Activated T-helper 1 cell treated with anti-CD3 and anti-CD28 coated beads, Interleukin-12 subunit alpha, Interleukin-12 subunit beta, Interleukin-2, Interleukin-4 antibody, amounts not matched to agents 30 ng/mL and 10 ng/mL and 1 ng/mL, durations not matched to agents 14 hours and 24 hours and 36 hours (primary cell): ENCODE measurements around the gene BAG1. TPM values are rescaled to one million over a fixed set of nuclear protein-coding genes. Genes with fewer than 3 reads are reported as not detected.

ENCODE experiments used
- DNase-seq: peaks from one replicate; pipeline ENCODE4 v3.0.0; 2021; ENCODE audit warnings: low spot score
- H3K27ac Mint-ChIP-seq: one replicate; pipeline ENCODE4 v1.8.0; 2021; ENCODE audit warnings: mild to moderate bottlenecking, mixed read lengths
- H3K27me3 Mint-ChIP-seq: one replicate; pipeline ENCODE4 v1.8.0; 2022; ENCODE audit warnings: mild to moderate bottlenecking, moderate library complexity, mixed read lengths; ENCODE audit not compliant: insufficient read depth
- H3K36me3 Mint-ChIP-seq: one replicate; pipeline ENCODE4 v1.8.0; 2021; ENCODE audit warnings: low read depth, mixed read lengths
- H3K4me1 Mint-ChIP-seq: one replicate; pipeline ENCODE4 v1.8.0; 2021; ENCODE audit warnings: low read depth, mixed read lengths
- H3K4me3 Mint-ChIP-seq: one replicate; pipeline ENCODE4 v1.8.0; 2021; ENCODE audit warnings: mild to moderate bottlenecking, moderate library complexity, mixed read lengths
- H3K9me3 Mint-ChIP-seq: one replicate; pipeline ENCODE4 v1.8.0; 2021; ENCODE audit warnings: mixed read lengths
- intact Hi-C: fragments of 100-400 bp; cut with micrococcal nuclease; formaldehyde crosslinking; loops from one replicate; pipeline ENCODE4 v1.15.1; 2024
- total RNA-seq: library from RNA; stranded (reverse); gene quantifications from 2 replicates; pipeline ENCODE4 v1.2.3, GENCODE V29; 2022

BAG1 gene
- total RNA-seq, 1 donor from 2014 or later, result 78.2 TPM

DNA sequence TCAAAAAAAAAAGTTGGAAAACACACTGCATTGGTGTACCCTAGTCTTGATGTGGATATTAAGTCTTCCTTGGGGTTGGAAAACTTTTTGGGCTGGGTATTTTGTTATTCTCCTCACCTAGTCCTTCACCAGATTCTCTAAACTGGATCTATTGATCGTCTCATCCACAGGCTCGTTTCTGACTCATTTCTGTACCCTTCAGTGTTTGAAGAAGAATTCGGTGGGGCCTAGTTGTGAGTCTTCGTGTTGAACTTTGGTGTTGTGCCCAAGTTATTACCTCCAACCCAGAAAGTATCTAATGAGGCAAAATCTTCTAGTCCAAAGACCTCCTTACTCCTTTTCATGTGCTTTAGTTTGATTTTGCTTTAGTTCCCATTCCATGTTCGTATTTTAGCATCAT lies 27.4 kb upstream of the BAG1 start:
- Mint-ChIP-seq H3K4me1 (peaks cover 66% of the 10 kb centered on the region), H3K27me3 (no peaks in the 10 kb centered on the region), H3K9me3 (no peaks in the 10 kb centered on the region), H3K36me3 (peaks cover 33% of the 10 kb centered on the region), H3K27ac (peak overlapping the region; percentile 100), H3K4me3 (peak overlapping the region; percentile 93)
- intact Hi-C loops, result loop anchor here (2.0 to 5.0 kb wide), 2 partner anchors 525 to 757 kb away; partner anchors contain the start of genes UBAP2 and UBE2R2
- no peak for DNase-seq

DNA sequence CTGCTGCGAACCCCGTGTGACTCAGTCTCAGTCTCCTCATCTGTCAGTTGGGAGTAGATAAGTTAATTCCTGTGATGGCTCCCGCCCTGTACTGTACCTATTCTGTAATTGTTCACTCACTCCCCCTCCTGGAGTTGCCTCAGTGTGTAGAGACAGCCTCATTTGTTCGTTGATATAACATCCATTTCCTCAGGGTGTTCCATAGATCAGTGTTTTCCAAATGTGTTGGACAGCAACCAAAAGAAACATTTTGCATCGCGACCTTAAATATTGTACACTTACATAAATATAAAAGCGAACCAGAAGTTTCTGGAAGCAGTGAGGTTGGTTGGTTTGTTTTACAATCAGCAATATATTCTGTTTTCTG lies 26.5 kb upstream of the BAG1 start:
- Mint-ChIP-seq H3K4me3 (peak overlapping the region; percentile 93), H3K27ac (peak overlapping the region; percentile 100), H3K4me1 (peaks cover 59% of the 10 kb centered on the region), H3K9me3 (no peaks in the 10 kb centered on the region), H3K36me3 (peaks cover 28% of the 10 kb centered on the region), H3K27me3 (no peaks in the 10 kb centered on the region)
- no peak for DNase-seq
- intact Hi-C loops, result loop anchor here (2.0 to 5.0 kb wide), 2 partner anchors 526 to 758 kb away; partner anchors contain the start of genes UBAP2 and UBE2R2

DNA sequence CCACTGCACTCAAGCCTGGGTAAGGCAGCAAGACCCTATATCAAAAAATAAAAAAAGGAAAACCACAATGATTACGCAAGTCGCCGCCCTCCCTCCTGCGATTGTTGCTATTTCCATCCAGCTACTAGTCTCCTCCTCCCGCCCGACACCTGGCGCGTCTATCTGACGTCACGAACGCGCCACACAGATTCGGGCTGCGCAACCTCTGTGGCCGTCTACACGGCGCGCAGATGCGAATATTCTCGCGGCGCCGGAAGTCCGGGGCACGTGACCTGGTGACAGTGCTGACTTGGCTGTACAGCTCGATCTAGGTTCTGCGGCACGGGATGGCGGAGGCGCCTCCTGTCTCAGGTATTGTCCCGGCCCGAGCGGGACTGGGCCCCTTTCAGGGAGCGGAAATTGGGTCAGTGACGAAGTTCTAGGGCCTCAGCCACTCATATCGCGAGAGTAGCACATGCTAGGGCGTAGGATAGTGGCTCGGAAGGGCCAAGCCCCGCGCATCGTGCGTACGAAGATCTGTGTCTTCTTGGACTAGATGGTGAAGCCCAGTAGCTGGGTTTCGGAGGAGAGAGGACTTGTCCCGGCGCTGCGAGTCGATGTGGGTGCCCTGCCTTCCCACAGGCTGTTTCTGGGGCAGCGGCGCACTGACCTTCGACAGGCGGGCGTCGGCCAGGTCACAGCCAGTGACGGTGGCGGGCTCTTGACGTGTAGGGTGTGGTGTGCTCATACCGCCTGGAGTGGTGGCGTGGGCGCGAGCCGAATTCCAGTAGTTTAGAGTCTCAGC lies 25.9 kb upstream of the BAG1 start, which contains the start of gene NFX1:
NFX1 (plus strand) TSS at position 270 of the 784 bp plus-strand sequence; CDS start at position 327, 57 bp downstream.
- Mint-ChIP-seq H3K4me3 (peak within 1 kb of the TSS; percentile 93), H3K36me3 (peaks cover 25% of the 10 kb centered on the region), H3K27ac (peak within 1 kb of the TSS; percentile 100), H3K27me3 (no peaks in the 10 kb centered on the region), H3K9me3 (no peaks in the 10 kb centered on the region), H3K4me1 (peaks cover 54% of the 10 kb centered on the region)
- peak; percentile 98 for DNase-seq
- intact Hi-C loops, result loop anchor here (1.0 to 5.0 kb wide), 12 partner anchors 16 to 758 kb away; partner anchors contain the start of genes APTX, B4GALT1, BAG1 and DNAJA1

GRCh38 chr9:33289936-33290246 lies 25.4 kb upstream of the BAG1 start:
- intact Hi-C loops, result loop anchor here (1.0 to 5.0 kb wide), 12 partner anchors 16 to 759 kb away; partner anchors contain the start of genes APTX, B4GALT1, BAG1 and DNAJA1
- Mint-ChIP-seq H3K36me3 (peaks cover 25% of the 10 kb centered on the region), H3K9me3 (no peaks in the 10 kb centered on the region), H3K27ac (peak overlapping the region; percentile 100), H3K4me3 (peak overlapping the region; percentile 93), H3K27me3 (no peaks in the 10 kb centered on the region), H3K4me1 (peaks cover 50% of the 10 kb centered on the region)
- DNase-seq, result no peak

DNA sequence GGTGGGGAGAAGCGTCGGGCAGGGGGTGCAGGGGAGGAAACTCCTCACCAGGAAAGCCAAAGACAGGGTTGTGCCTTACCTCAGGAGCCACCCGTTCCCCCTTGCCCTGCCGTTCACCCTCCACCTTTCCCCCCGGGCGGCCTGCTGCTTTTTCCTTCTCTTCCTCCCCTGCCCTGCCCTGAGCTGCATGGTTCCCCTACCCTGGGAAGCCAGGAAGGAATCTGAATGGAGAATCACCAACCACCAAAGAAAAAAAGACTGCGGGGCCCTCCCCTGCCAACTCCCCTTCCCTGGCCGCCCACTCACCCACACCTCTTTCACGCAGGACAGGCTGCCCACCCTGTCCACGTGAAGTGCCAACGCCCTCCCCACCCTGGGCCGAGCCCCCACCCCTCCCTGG lies 25.0 kb upstream of the BAG1 start:
- intact Hi-C loops, result no loop called here
- Mint-ChIP-seq H3K4me3 (peak overlapping the region; percentile 93), H3K4me1 (peaks cover 46% of the 10 kb centered on the region), H3K27ac (peak overlapping the region; percentile 100), H3K9me3 (no peaks in the 10 kb centered on the region), H3K36me3 (peaks cover 23% of the 10 kb centered on the region), H3K27me3 (no peaks in the 10 kb centered on the region)
- no peak for DNase-seq

DNA sequence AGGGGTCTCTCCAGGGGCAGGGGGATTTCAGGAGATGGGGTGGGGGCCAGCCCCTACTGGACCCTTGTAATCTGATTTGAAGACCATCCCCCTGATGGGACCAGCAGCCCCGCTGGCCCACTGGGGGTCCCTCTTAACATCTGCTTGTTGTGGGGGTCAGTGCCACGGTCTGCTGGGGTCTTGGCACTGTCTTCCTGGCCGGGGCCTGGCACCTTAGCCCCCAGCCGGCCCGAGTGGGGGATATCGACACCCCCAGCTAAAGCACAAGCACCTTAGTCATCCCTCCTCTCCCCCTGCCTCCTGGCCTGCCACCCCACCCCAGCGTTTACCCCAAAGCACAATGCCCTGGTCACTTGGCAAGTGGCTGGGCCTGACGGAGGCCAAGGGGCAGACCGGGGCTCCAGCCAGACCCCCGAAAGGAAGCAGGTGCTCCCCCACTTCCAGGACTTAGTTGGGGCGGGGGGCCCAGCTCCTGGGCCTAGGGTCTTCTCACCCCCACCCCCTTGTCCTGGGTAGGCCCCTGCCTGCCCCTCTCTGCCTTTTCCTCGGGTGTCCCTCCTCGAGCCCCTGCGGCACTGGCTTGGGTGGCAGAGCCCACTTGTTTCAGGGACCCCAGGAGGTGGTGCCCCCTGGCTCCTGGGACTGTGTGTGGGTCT lies 24.4 kb upstream of the BAG1 start:
- H3K9me3 Mint-ChIP-seq, result no peaks in the 10 kb centered on the region
- H3K36me3 Mint-ChIP-seq, result peaks cover 21% of the 10 kb centered on the region
- DNase-seq, result no peak
- H3K4me3 Mint-ChIP-seq, result no peak overlapping the region
- no peaks in the 10 kb centered on the region for H3K27me3 Mint-ChIP-seq
- H3K4me1 Mint-ChIP-seq, result peaks cover 41% of the 10 kb centered on the region
- H3K27ac Mint-ChIP-seq, result no peak overlapping the region
- intact Hi-C loops, result no loop called here

DNA sequence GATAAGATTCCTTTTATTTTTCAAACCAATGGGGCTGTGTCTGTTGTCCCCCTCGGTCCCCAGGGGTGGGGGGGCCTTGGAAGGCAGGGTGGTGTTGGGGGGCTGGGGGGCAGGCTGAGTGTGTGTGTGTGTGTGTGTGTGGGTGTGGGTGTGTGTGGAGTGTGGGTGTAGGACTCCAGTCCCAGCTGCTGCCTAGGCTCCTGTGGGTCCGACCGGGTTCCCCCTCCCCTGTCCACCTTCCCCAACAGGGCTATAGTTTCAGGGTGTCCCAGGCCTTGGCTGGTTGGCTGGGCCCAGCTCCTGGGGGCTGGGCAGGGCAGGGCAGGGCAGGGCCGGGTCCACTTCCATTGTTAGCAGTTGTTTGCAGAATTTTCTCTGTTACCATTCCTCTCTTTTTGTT lies 23.7 kb upstream of the BAG1 start:
- Mint-ChIP-seq H3K4me3 (no peak overlapping the region), H3K27me3 (no peaks in the 10 kb centered on the region)
- intact Hi-C loops, result no loop called here

DNA sequence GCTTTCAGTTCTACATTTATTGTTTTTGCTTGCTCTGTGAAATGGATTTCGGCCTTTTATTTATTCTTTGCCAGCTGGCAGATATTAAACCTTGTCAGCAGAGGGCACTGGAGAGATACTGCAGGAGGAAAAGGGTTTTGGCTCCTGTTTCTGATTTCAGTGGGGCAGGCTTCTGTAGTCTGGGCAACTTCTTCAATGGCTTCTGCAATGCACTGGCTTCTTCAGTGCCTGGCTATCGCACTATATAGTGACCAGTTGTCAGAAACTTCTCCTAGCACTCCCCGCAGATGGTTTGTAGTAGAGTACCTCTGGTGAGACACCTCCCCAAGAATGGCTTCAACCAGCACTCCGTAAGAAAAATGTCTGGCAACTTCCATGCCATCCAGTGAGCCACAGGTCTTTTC lies 22.6 kb upstream of the BAG1 start:
- Mint-ChIP-seq H3K27ac (peak overlapping the region; percentile 35), H3K4me3 (no peak overlapping the region)

More for the DNA sequence above, 23.7 kb upstream of the BAG1 start:
- peaks cover 22% of the 10 kb centered on the region for H3K36me3 Mint-ChIP-seq
- H3K27ac Mint-ChIP-seq, result peak overlapping the region; percentile 63
- H3K4me1 Mint-ChIP-seq, result peaks cover 35% of the 10 kb centered on the region
- no peaks in the 10 kb centered on the region for H3K9me3 Mint-ChIP-seq
- DNase-seq, result no peak

GRCh38 chr9:33285502-33285901 lies 21.0 kb upstream of the BAG1 start:
- H3K27me3 Mint-ChIP-seq, result no peaks in the 10 kb centered on the region
- intact Hi-C loops, result no loop called here
- H3K4me1 Mint-ChIP-seq, result peaks cover 12% of the 10 kb centered on the region
- no peaks in the 10 kb centered on the region for H3K9me3 Mint-ChIP-seq
- no peak overlapping the region for H3K4me3 Mint-ChIP-seq
- DNase-seq, result no peak
- H3K36me3 Mint-ChIP-seq, result peaks cover 29% of the 10 kb centered on the region
- no peak overlapping the region for H3K27ac Mint-ChIP-seq

More for the DNA sequence above, 22.6 kb upstream of the BAG1 start:
- Mint-ChIP-seq H3K27me3 (no peaks in the 10 kb centered on the region), H3K4me1 (peaks cover 24% of the 10 kb centered on the region), H3K9me3 (no peaks in the 10 kb centered on the region), H3K36me3 (peaks cover 24% of the 10 kb centered on the region)
- intact Hi-C loops, result loop anchor here (2.0 kb wide), 2 partner anchors 56 to 128 kb away; no protein-coding TSS in a partner anchor
- peak; percentile 48 for DNase-seq

DNA sequence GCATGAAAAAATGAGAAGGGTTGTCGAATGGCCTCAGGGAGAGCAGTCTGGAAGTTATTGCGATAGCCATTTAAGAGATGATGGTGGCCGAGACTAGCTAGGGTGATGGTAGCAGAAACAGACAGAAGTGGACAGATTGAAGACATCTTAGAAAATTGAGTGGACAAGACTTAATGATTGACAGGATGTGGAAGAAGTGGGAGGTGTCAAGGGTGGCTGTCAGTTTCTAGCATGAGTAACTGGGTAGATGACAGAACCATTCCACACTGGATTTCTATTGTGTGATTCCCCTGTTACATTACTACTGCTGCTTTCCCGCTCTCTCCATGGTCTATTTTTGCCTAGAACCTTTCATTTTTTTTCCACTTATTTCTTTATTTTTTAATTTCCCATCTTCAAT lies 13.0 kb upstream of the BAG1 start:
- Mint-ChIP-seq H3K27me3 (no peaks in the 10 kb centered on the region), H3K4me3 (no peak overlapping the region), H3K4me1 (peaks cover 26% of the 10 kb centered on the region), H3K36me3 (peaks cover 56% of the 10 kb centered on the region), H3K9me3 (no peaks in the 10 kb centered on the region), H3K27ac (peak overlapping the region; percentile 24)
- DNase-seq, result no peak
- intact Hi-C loops, result no loop called here

- peaks cover 59% of the 10 kb centered on the region for H3K36me3 Mint-ChIP-seq
- H3K27me3 Mint-ChIP-seq, result no peaks in the 10 kb centered on the region
- no peak for DNase-seq
- H3K9me3 Mint-ChIP-seq, result no peaks in the 10 kb centered on the region
- H3K27ac Mint-ChIP-seq, result no peak overlapping the region
- no peak overlapping the region for H3K4me3 Mint-ChIP-seq
- H3K4me1 Mint-ChIP-seq, result peaks cover 40% of the 10 kb centered on the region
- intact Hi-C loops, result no loop called here
These were observed 9.4 kb upstream of the BAG1 start for GRCh38 chr9:33273972-33274328.

DNA sequence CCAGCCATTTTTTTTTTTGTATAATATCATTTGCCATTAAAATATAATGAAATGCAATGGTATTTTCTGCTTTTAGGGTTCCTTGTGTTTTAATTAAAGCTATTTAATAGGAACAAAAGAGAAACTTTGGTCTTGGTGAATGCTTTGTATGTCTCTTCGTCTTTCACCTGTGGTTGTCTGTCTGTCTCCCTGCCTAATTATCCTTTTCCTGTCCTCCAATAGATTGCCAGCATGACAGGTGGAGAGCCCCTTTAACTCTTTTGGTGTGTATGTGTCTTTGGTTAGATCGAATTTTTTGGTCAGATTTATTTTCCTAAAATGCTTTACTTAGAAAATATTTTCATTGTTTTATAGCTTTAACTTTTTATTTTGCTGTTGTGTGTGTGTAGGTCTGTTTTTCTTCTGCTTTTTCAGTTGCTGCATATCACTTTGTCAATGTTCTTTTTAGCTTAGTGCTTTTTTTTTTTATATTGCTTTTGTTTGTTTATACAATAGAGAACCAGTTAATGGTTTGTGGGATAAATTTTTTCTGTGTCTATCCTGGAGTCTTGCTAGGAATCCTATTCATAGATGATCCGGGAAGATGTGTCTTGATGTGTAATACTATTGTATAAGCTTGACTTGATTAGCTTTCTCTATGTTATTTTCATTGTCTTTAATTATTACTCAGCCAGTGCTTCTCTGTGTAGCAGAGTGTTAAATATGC lies 8.9 kb upstream of the BAG1 start:
- H3K4me3 Mint-ChIP-seq, result no peak overlapping the region
- intact Hi-C loops, result no loop called here

DNA sequence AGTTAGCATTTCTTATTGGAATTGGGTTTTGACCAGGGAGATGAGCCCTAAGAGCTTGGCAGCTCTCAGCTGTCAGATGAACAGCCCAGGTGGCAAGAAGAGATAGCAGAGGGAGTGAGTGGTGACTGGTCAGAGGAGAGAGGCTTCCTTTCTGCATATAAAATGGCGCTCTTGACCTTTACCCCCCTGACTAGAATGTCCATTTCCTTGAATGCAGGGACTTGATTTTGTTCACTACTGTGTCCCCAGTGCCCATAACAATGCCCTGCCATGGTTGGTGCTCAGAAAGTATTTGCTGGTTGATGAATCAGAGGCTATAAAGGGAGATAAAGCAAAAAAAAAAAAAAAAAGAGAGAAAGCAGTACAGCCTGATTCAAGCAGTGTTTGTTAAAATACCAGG lies 7.6 kb upstream of the BAG1 start:
- peaks cover 45% of the 10 kb centered on the region for H3K4me1 Mint-ChIP-seq
- intact Hi-C loops, result no loop called here
- DNase-seq, result no peak
- H3K36me3 Mint-ChIP-seq, result peaks cover 55% of the 10 kb centered on the region
- no peaks in the 10 kb centered on the region for H3K9me3 Mint-ChIP-seq
- no peaks in the 10 kb centered on the region for H3K27me3 Mint-ChIP-seq
- no peak overlapping the region for H3K27ac Mint-ChIP-seq
- no peak overlapping the region for H3K4me3 Mint-ChIP-seq

More for the DNA sequence above, 8.9 kb upstream of the BAG1 start:
- Mint-ChIP-seq H3K36me3 (peaks cover 59% of the 10 kb centered on the region), H3K9me3 (no peaks in the 10 kb centered on the region), H3K4me1 (peaks cover 40% of the 10 kb centered on the region), H3K27ac (no peak overlapping the region), H3K27me3 (no peaks in the 10 kb centered on the region)
- DNase-seq, result no peak
